Neural cell (in vitro differentiated cells): ENCODE measurements around the gene CST1. TPM values are rescaled to one million over a fixed set of nuclear protein-coding genes. Genes with fewer than 3 reads are reported as not detected.

Source experiments
- H2AFZ ChIP-seq: fragments of 200-600, 300-800 bp; sonication (generic), shearing (Covaris generic); 2 replicates; pipeline ENCODE4 v1.6.0; 2014; ENCODE audit warnings: low read depth, mild to moderate bottlenecking, antibody characterized with exemption, low read length, moderate library complexity
- H3F3A ChIP-seq: fragments of 200-600 bp; shearing (Covaris generic); 2 replicates; pipeline ENCODE4 v1.6.1; 2016; ENCODE audit warnings: mild to moderate bottlenecking, moderate library complexity, mixed read lengths, antibody characterized with exemption, low read length; ENCODE audit not compliant: insufficient read depth, poor library complexity, severe bottlenecking
- H3K27ac ChIP-seq: fragments of 200-600, 300-800 bp; sonication (generic), shearing (Covaris generic); 2 replicates; pipeline ENCODE4 v1.5.1; 2014; ENCODE audit warnings: mild to moderate bottlenecking, low read length, moderate library complexity
- H3K27me3 ChIP-seq: fragments of 300-800, 200-600 bp; sonication (generic), shearing (Covaris generic); 2 replicates; pipeline ENCODE4 v1.6.0; 2014; ENCODE audit warnings: mild to moderate bottlenecking, low read depth, low read length, moderate library complexity; ENCODE audit not compliant: insufficient read depth
- H3K36me3 ChIP-seq: fragments of 300-800, 200-600 bp; sonication (generic), shearing (Covaris generic); 2 replicates; pipeline ENCODE4 v1.5.1; 2014; ENCODE audit warnings: mild to moderate bottlenecking, antibody characterized with exemption, low read length, moderate library complexity; ENCODE audit not compliant: insufficient read depth
- H3K4me2 ChIP-seq: fragments of 300-800, 200-600 bp; sonication (generic), shearing (Covaris generic); 2 replicates; pipeline ENCODE4 v1.6.0; 2014; ENCODE audit warnings: mild to moderate bottlenecking, low read length
- H3K4me3 ChIP-seq: fragments of 300-800, 200-600 bp; sonication (generic), shearing (Covaris generic); 2 replicates; pipeline ENCODE4 v1.5.1; 2014; ENCODE audit warnings: mild to moderate bottlenecking, low read length, moderate library complexity
- H3K79me2 ChIP-seq: fragments of 200-600 bp; shearing (Covaris generic); replicated peaks from 2 replicates; pipeline ENCODE4 v1.6.0; 2014; ENCODE audit warnings: mild to moderate bottlenecking, low read length, moderate library complexity; ENCODE audit not compliant: insufficient read depth
- H3K9ac ChIP-seq: fragments of 300-800, 200-600 bp; sonication (generic), shearing (Covaris generic); 2 replicates; pipeline ENCODE4 v1.6.1; 2016; ENCODE audit warnings: mild to moderate bottlenecking, low read length, mixed read lengths
- H3K9me2 ChIP-seq: fragments of 200-600 bp; shearing (Covaris generic); 2 replicates; pipeline ENCODE4 v1.6.1; 2016; ENCODE audit warnings: mild to moderate bottlenecking, low read length, mixed read lengths; ENCODE audit not compliant: insufficient read depth
- H3K9me3 ChIP-seq: fragments of 200-600, 300-800 bp; sonication (generic), shearing (Covaris generic); 2 replicates; pipeline ENCODE4 v1.6.1; 2016; ENCODE audit warnings: mild to moderate bottlenecking, mixed run types, low read length, moderate library complexity, mixed read lengths
- H4K20me1 ChIP-seq: fragments of 200-600 bp; shearing (Covaris generic); 2 replicates; pipeline ENCODE4 v1.6.1; 2016; ENCODE audit warnings: mild to moderate bottlenecking, mixed run types; ENCODE audit not compliant: insufficient read depth
- CTCF ChIP-seq: fragments of 450-650 bp; IDR thresholded peaks from 2 replicates; pipeline ENCODE4 v1.5.1; 2014; ENCODE audit warnings: antibody characterized with exemption, mild to moderate bottlenecking, moderate library complexity; ENCODE audit not compliant: poor library complexity, severe bottlenecking
- EP300 ChIP-seq: fragments of 450-650 bp; conservative IDR thresholded peaks from 2 replicates; pipeline ENCODE4 v1.6.1; 2014; ENCODE audit warnings: antibody characterized with exemption, mild to moderate bottlenecking, moderate library complexity; ENCODE audit not compliant: poor library complexity, severe bottlenecking
- EZH2 ChIP-seq: fragments of 200-600, 300-800 bp; shearing (Covaris generic), sonication (generic); IDR thresholded peaks from 2 replicates; pipeline ENCODE4 v1.6.1; 2014; ENCODE audit warnings: antibody characterized with exemption, low read length, borderline replicate concordance, mild to moderate bottlenecking; ENCODE audit not compliant: insufficient read depth, poor library complexity, severe bottlenecking
- MXI1 ChIP-seq: fragments of 450-650 bp; conservative IDR thresholded peaks from 2 replicates; pipeline ENCODE4 v1.6.1; 2014; ENCODE audit warnings: antibody characterized with exemption, mild to moderate bottlenecking; ENCODE audit not compliant: poor library complexity, severe bottlenecking
- POLR2AphosphoS5 ChIP-seq: IDR thresholded peaks from 2 replicates; pipeline ENCODE4 v1.6.1; 2012
- RAD21 ChIP-seq: fragments of 450-650 bp; conservative IDR thresholded peaks from 2 replicates; pipeline ENCODE4 v1.6.1; 2014; ENCODE audit warnings: antibody characterized with exemption, mild to moderate bottlenecking, moderate library complexity
- REST ChIP-seq: IDR thresholded peaks from 2 replicates; pipeline ENCODE4 v1.6.1; 2012; ENCODE audit warnings: borderline replicate concordance
- SMC3 ChIP-seq: fragments of 450-650 bp; conservative IDR thresholded peaks from 2 replicates; pipeline ENCODE4 v1.6.1; 2014; ENCODE audit warnings: antibody characterized with exemption, mild to moderate bottlenecking, moderate library complexity; ENCODE audit not compliant: poor library complexity
- TAF1 ChIP-seq: IDR thresholded peaks from 2 replicates; pipeline ENCODE4 v1.6.1; 2012; ENCODE audit warnings: low read depth
- polyA plus RNA-seq: library from polyadenylated mRNA; depleted of rRNA; stranded (reverse); fragments of >200 nt; gene quantifications from 2 replicates; pipeline ENCODE4 v1.2.3, GENCODE V29; 2014

CST1 gene
- polyA plus RNA-seq, 1 donor from 2014 or later = not detected

GRCh38 chr20:23794065-23794464 is 43.3 kb upstream of the CST1 start:
- H3K36me3 ChIP-seq = no peaks in the 10 kb centered on the region
- H3K9ac ChIP-seq = no peak overlapping the region
- H3K4me2 ChIP-seq = no peak overlapping the region
- no peaks in the 10 kb centered on the region for H3K9me3 ChIP-seq
- no peak overlapping the region for H3K4me3 ChIP-seq
- H4K20me1 ChIP-seq = no peaks in the 10 kb centered on the region
- no peak overlapping the region for H2AFZ ChIP-seq
- no peaks in the 10 kb centered on the region for H3F3A ChIP-seq
- H3K79me2 ChIP-seq = no peaks in the 10 kb centered on the region
- no peaks in the 10 kb centered on the region for H3K9me2 ChIP-seq
- no peaks in the 10 kb centered on the region for H3K27me3 ChIP-seq
- no peak overlapping the region for H3K27ac ChIP-seq
- TF ChIP-seq RAD21 (no peak), EZH2 (no peak), SMC3 (no peak), TAF1 (no peak), MXI1 (no peak), EP300 (no peak), POLR2AphosphoS5 (no peak), CTCF (no peak), REST (no peak)

- Histone ChIP-seq H3K27ac (no peak overlapping the region), H3K4me3 (no peak overlapping the region), H3K9me3 (no peaks in the 10 kb centered on the region), H3K36me3 (no peaks in the 10 kb centered on the region), H3K4me2 (no peak overlapping the region), H3K27me3 (no peaks in the 10 kb centered on the region), H3F3A (no peaks in the 10 kb centered on the region), H3K9me2 (no peaks in the 10 kb centered on the region), H3K9ac (no peak overlapping the region), H3K79me2 (no peaks in the 10 kb centered on the region), H4K20me1 (no peaks in the 10 kb centered on the region), H2AFZ (no peak overlapping the region)
- TF ChIP-seq EZH2 (no peak), EP300 (no peak)
Measured at GRCh38 chr20:23783447-23783846, 32.7 kb upstream of the CST1 start.
